Measurements from ENCODE around the gene ZNF799.
"Not testable (repeated sequence)": the region's sequence is repeated elsewhere in the genome, so short reads cannot be mapped to it uniquely, and the experiment has no call there.

Gene ZNF799

GRCh38 chr19:12400633-12401502 is at the start of gene ZNF799:
Gene ZNF799 (minus strand): TSS chr19:12401271. CDS start chr19:12401070, 201 bp downstream.
- TF ChIP-seq, protein P1, sequence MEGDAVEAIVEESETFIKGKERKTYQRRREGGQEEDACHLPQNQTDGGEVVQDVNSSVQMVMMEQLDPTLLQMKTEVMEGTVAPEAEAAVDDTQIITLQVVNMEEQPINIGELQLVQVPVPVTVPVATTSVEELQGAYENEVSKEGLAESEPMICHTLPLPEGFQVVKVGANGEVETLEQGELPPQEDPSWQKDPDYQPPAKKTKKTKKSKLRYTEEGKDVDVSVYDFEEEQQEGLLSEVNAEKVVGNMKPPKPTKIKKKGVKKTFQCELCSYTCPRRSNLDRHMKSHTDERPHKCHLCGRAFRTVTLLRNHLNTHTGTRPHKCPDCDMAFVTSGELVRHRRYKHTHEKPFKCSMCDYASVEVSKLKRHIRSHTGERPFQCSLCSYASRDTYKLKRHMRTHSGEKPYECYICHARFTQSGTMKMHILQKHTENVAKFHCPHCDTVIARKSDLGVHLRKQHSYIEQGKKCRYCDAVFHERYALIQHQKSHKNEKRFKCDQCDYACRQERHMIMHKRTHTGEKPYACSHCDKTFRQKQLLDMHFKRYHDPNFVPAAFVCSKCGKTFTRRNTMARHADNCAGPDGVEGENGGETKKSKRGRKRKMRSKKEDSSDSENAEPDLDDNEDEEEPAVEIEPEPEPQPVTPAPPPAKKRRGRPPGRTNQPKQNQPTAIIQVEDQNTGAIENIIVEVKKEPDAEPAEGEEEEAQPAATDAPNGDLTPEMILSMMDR (IDR thresholded peaks at IDR 0.05; ENCODE audit: low read depth, low read length, missing control alignments), result no peak
- H3K4me3 ChIP-seq (replicated peaks; ENCODE audit: low read depth, low read length), result peak within 1 kb of the TSS; percentile 54
- peak; percentile 83 for DNase-seq (ENCODE audit: extremely low read depth, low read depth)

DNA sequence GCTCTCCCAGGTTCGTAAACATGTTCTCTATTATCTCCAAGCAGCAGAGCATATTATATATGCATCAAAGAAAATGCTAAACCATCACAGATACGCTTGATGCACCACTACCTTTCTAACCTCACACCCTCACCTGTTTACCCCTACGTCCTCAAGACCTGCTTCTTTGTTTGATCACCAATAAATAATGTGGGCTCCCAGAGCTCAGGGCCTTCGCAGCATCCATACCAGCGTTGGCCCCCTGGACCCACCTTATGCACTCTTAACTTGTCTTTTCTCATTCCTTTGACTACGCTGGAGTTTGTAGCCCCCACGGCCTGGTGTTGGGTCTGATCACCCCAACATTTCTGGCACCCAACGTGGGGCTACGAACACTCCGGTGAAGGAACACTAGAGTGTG is 49.8 kb upstream of the ZNF799 start:
- TF ChIP-seq, protein P1 (IDR thresholded peaks at IDR 0.05; ENCODE audit: low read depth, low read length, missing control alignments), result no peak
- no peak for DNase-seq (ENCODE audit: extremely low read depth, low read depth)
- H3K4me3 ChIP-seq (replicated peaks; ENCODE audit: low read depth, low read length), result no peak overlapping the region

- H3K4me3 ChIP-seq (replicated peaks; ENCODE audit: low read depth, low read length), result no peak overlapping the region
- DNase-seq (ENCODE audit: extremely low read depth, low read depth), result no peak
- TF ChIP-seq, protein P1 (IDR thresholded peaks at IDR 0.05; ENCODE audit: low read depth, low read length, missing control alignments), result no peak
Measured at GRCh38 chr19:12448808-12449207, 47.7 kb upstream of the ZNF799 start.

GRCh38 chr19:12440541-12441316 is 39.7 kb upstream of the ZNF799 start, which contains the start of gene ZNF443:
Gene ZNF443 (minus strand): TSS chr19:12441021. CDS start chr19:12440914, 107 bp downstream.
- TF ChIP-seq, protein P1 (IDR thresholded peaks at IDR 0.05; ENCODE audit: low read depth, low read length, missing control alignments), result no peak
- H3K4me3 ChIP-seq (replicated peaks; ENCODE audit: low read depth, low read length), result peak within 1 kb of the TSS; percentile 66
- peak; percentile 90 for DNase-seq (ENCODE audit: extremely low read depth, low read depth)

DNA sequence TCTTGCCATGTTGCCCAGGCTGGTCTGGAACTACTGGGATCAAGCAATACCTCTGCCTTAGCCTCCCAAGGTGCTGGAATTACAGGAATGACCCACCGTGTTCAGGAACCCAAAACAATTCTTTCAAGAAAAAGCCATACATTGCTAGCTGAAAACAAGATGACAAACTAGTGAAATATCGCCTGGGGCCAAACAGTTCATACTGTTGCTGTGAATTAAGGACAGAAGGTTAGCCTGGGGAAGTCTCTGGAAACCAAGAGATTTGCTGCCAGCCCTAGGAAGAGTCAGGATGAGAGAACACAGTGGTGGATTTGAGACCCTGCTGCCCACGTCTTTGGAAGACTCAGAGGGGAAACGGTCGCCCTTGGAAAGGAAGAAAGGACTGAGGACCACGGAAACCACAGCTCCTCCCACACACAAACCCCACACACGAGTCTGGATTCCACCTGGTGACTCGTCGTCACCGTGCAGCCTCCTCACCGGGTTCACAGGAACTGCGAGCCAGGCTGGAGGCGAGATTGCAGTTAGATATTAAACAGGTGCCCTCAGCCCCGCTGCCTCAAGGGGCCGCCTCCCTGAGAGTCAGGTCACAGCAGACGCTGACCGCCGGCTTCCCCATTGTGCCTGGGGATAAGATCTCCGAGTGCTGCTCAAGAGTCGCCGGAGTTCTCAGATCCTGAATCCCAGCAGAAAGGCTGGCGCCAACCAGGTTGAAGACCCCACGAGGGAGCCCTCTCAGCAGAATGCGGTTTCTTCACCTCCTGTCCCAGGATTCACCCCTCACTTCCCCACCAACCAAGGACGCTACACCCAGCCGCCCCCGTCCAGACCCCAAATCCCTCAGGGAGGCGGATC is 38.8 kb upstream of the ZNF799 start:
- DNase-seq (ENCODE audit: extremely low read depth, low read depth), result not testable (repeated sequence)
- peak overlapping the region; percentile 66 for H3K4me3 ChIP-seq (replicated peaks; ENCODE audit: low read depth, low read length)

DNA sequence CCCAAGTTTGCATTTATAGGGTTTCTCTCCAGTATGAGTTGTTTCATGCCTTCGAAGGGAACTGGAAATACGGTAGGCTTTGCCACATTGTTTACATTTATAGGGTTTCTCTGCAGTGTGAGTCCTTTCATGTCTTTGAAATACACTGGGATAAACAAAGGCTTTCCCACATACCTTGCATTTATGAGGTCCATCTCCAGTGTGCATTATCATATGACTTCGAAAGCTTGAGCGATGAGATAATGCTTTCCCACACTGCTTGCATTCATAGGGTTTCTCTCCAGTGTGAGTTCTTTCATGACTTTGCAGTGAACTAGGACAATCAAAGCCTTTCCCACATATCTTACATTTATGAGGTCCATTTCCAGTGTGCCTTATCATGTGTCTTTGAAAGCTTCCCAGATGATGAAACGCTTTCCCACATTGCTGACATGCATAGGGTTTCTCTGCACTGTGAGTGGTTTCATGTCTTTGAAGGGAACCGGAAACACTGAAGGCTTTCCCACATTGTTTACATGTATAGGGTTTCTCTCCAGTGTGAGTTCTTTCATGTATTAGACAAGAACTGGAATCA is 29.7 kb upstream of the ZNF799 start:
- H3K4me3 ChIP-seq (replicated peaks; ENCODE audit: low read depth, low read length); DNase-seq (ENCODE audit: extremely low read depth, low read depth): not testable (repeated sequence)

DNA sequence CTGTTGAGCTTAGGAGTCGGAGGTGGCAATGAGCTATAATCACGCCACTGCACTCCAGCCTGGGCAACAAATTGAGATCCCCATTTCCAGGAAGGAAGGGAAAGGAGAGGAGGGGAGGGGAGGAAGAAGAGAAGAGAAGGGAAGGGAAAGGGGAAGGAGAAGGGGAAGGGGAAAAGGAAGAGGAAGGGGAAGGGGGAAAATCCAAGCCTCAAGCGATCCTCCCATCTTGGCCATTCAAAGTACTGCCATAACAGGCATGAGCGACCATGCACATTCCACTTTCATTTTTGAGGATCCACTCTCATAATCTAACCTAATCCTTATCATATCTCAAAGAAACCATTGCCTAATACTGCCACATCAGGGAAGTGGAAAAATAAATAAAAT is 24.8 kb upstream of the ZNF799 start:
- no peak overlapping the region for H3K4me3 ChIP-seq (replicated peaks; ENCODE audit: low read depth, low read length)
- TF ChIP-seq, protein P1 (IDR thresholded peaks at IDR 0.05; ENCODE audit: low read depth, low read length, missing control alignments), result no peak
- no peak for DNase-seq (ENCODE audit: extremely low read depth, low read depth)

Measured in HFF-Myc (cell line).